Peyer's patch (tissue), 4 donors: ENCODE results near the gene KCNJ5.

Experiments used
- CTCF ChIP-seq, 6 experiments: fragments of 450-650 bp in 4 of 6; fragments of 200-600 bp in 2 of 6; sonication (generic) in 1 of 6; IDR thresholded peaks; one replicate each; pipeline ENCODE4 v1.5.1; 2017 to 2019; ENCODE audit warnings: antibody characterized with exemption in 6 of 6, mild to moderate bottlenecking in 3 of 6, moderate library complexity in 1 of 6
- POLR2A ChIP-seq, 2 donors: fragments of 450-650 bp; IDR thresholded peaks; one replicate each; pipeline ENCODE4 v1.5.1; 2017; ENCODE audit warnings: antibody characterized with exemption in 2 of 2, mild to moderate bottlenecking in 2 of 2, moderate library complexity in 2 of 2

- TF ChIP-seq CTCF (IDR thresholded peaks at IDR 0.05) (no peak), POLR2A (IDR thresholded peaks at IDR 0.05) (no peak)
These were observed 20.0 kb upstream of the KCNJ5 start for GRCh38 chr11:128871168-128871610.
